ENCODE results near the gene PTPRM. TPM values are rescaled to one million over a fixed set of nuclear protein-coding genes. Genes with fewer than 3 reads are reported as not detected.
A peak's percentile ranks its signal among the peaks of the same experiment; 100 is the strongest.

Gene PTPRM
- total and polyA plus RNA-seq, 2 donors (not counting 3 experiments of a cell fraction or from before 2014, with no cell fraction given): 37.4 to 43.7 TPM

GRCh38 chr18:7749510-7749981, 182.4 kb downstream of the PTPRM start:
- Histone ChIP-seq H3K4me2 (ENCODE audit: insufficient read depth, low read length) (peak overlapping the region; percentile 87), H3K9ac (replicated peaks; ENCODE audit: extremely low read depth, insufficient read depth, low read length) (no peak overlapping the region), H3K79me2 (ENCODE audit: control insufficient read depth, insufficient read depth, low read length) (no peaks in the 10 kb centered on the region), H3K4me1 (ENCODE audit: control insufficient read depth, extremely low read depth, insufficient read depth, low read length) (peaks cover 28% of the 10 kb centered on the region), H2AFZ (ENCODE audit: low read depth, low read length) (no peak overlapping the region), H4K20me1 (replicated peaks; ENCODE audit: control insufficient read depth, extremely low read depth, insufficient read depth, low read length) (no peaks in the 10 kb centered on the region), H3K9me3 (replicated peaks; ENCODE audit: control insufficient read depth, insufficient read depth, low read length) (no peaks in the 10 kb centered on the region), H3K9me1 (replicated peaks; ENCODE audit: control insufficient read depth, extremely low read depth, insufficient read depth, low read length) (no peaks in the 10 kb centered on the region), H3K36me3 (ENCODE audit: control insufficient read depth in 2 of 2, extremely low read depth in 1 of 2, insufficient read depth in 2 of 2, low read length in 2 of 2) (no peaks in the 10 kb centered on the region), H3K27me3 (ENCODE audit: control insufficient read depth in 2 of 2, insufficient read depth in 2 of 2, low read length in 2 of 2) (no peaks in the 10 kb centered on the region), H3K4me3 (replicated peaks in 1 of 3; ENCODE audit: insufficient read depth in 1 of 3, low read depth in 1 of 3, low read length in 3 of 3) (no peak overlapping the region), H3K27ac (ENCODE audit: insufficient read depth, low read depth, low read length) (no peak overlapping the region)
- intact Hi-C loops (cut with micrococcal nuclease): loop anchor here (5.0 to 10.0 kb wide), 2 partner anchors 182 to 375 kb away; partner anchors contain the start of gene PTPRM
- DNase-seq (ENCODE audit: low read depth, low spot score): peak; percentile 45
- FAIRE-seq: peak; percentile 58
- CTCF ChIA-PET: interaction anchor here (1.1 kb wide), 1 partner anchor 85 kb away, joined by 3 read pairs; no protein-coding TSS in a partner anchor
- no peak for TF ChIP-seq EZH2 (IDR thresholded peaks at IDR 0.05; ENCODE audit: borderline replicate concordance, low read depth, low read length, severe bottlenecking)
- no peak for TF ChIP-seq CTCF (IDR thresholded peaks at IDR 0.05; ENCODE audit: extremely low read depth in 1 of 2, insufficient read depth in 1 of 2, low read depth in 1 of 2, low read length in 2 of 2)
- TF ChIP-seq POLR2AphosphoS5 (IDR thresholded peaks at IDR 0.05; ENCODE audit: insufficient read depth, low read depth, low read length): no peak
- TF ChIP-seq GATA2 (IDR thresholded peaks at IDR 0.05; ENCODE audit: insufficient read depth, insufficient read length, low read depth, low read length): no peak
- BruUV-seq (replicated peaks): no TSS peak
- POLR2A ChIA-PET: no interaction called here
- dilution Hi-C loops (cut with MboI; ENCODE audit: extremely low pct_ligation_motif_present, low sequenced_read_pairs): no loop called here

GRCh38 chr18:7750095-7750663, 183.1 kb downstream of the PTPRM start:
- Histone ChIP-seq H4K20me1 (replicated peaks; ENCODE audit: control insufficient read depth, extremely low read depth, insufficient read depth, low read length) (no peaks in the 10 kb centered on the region), H3K79me2 (ENCODE audit: control insufficient read depth, insufficient read depth, low read length) (no peaks in the 10 kb centered on the region), H3K4me3 (replicated peaks in 1 of 3; ENCODE audit: insufficient read depth in 1 of 3, low read depth in 1 of 3, low read length in 3 of 3) (no peak overlapping the region), H3K4me1 (ENCODE audit: control insufficient read depth, extremely low read depth, insufficient read depth, low read length) (peaks cover 28% of the 10 kb centered on the region), H3K9me1 (replicated peaks; ENCODE audit: control insufficient read depth, extremely low read depth, insufficient read depth, low read length) (no peaks in the 10 kb centered on the region), H3K27ac (ENCODE audit: insufficient read depth, low read depth, low read length) (no peak overlapping the region), H3K27me3 (ENCODE audit: control insufficient read depth in 2 of 2, insufficient read depth in 2 of 2, low read length in 2 of 2) (no peaks in the 10 kb centered on the region), H3K9me3 (replicated peaks; ENCODE audit: control insufficient read depth, insufficient read depth, low read length) (no peaks in the 10 kb centered on the region), H3K9ac (replicated peaks; ENCODE audit: extremely low read depth, insufficient read depth, low read length) (no peak overlapping the region), H2AFZ (ENCODE audit: low read depth, low read length) (no peak overlapping the region), H3K36me3 (ENCODE audit: control insufficient read depth in 2 of 2, extremely low read depth in 1 of 2, insufficient read depth in 2 of 2, low read length in 2 of 2) (no peaks in the 10 kb centered on the region), H3K4me2 (ENCODE audit: insufficient read depth, low read length) (peak overlapping the region; percentile 31)
- intact Hi-C loops (cut with micrococcal nuclease): no loop called here
- ChIA-PET POLR2A (no interaction called here), CTCF (interaction anchor here (1.1 kb wide), 1 partner anchor 85 kb away, joined by 3 read pairs; no protein-coding TSS in a partner anchor)
- FAIRE-seq (no peak), DNase-seq (ENCODE audit: low read depth, low spot score) (peak; percentile 70)
- TF ChIP-seq EZH2 (IDR thresholded peaks at IDR 0.05; ENCODE audit: borderline replicate concordance, low read depth, low read length, severe bottlenecking): no peak
- no peak for TF ChIP-seq CTCF (IDR thresholded peaks at IDR 0.05; ENCODE audit: extremely low read depth in 1 of 2, insufficient read depth in 1 of 2, low read depth in 1 of 2, low read length in 2 of 2)
- no peak for TF ChIP-seq POLR2A (IDR thresholded peaks at IDR 0.05; ENCODE audit: low read depth, low read length)
- no peak for TF ChIP-seq MYC (IDR thresholded peaks at IDR 0.05; ENCODE audit: low read depth, low read length)
- TF ChIP-seq JUN (IDR thresholded peaks at IDR 0.05; ENCODE audit: borderline replicate concordance, insufficient read depth, insufficient read length, low read depth): no peak
- TF ChIP-seq FOS (IDR thresholded peaks at IDR 0.05; ENCODE audit: borderline replicate concordance, insufficient read depth, low read length): no peak
- no peak for TF ChIP-seq POLR2AphosphoS5 (IDR thresholded peaks at IDR 0.05; ENCODE audit: insufficient read depth, low read depth, low read length)
- TF ChIP-seq GATA2 (IDR thresholded peaks at IDR 0.05; ENCODE audit: insufficient read depth, insufficient read length, low read depth, low read length): no peak
- TF ChIP-seq MAX (IDR thresholded peaks at IDR 0.05; ENCODE audit: insufficient read depth, insufficient read length): no peak
- BruUV-seq (replicated peaks): no TSS peak
- dilution Hi-C loops (cut with MboI; ENCODE audit: extremely low pct_ligation_motif_present, low sequenced_read_pairs): no loop called here

Data from endothelial cell of umbilical vein (primary cell).